Hepatic stellate cell (primary cell): ENCODE measurements around the gene LONP1.
"Not testable (repeated sequence)": the region's sequence is repeated elsewhere in the genome, so short reads cannot be mapped to it uniquely, and the experiment has no call there.

Experiments
- DNase-seq: peaks from one replicate; pipeline ENCODE4 v3.0.0; 2011; ENCODE audit warnings: low spot score

LONP1 gene

GRCh38 chr19:5719961-5720790 is at the start of gene LONP1, which contains the start of gene CATSPERD:
Gene LONP1 (minus strand): TSS chr19:5720146. CDS start chr19:5720132, 14 bp downstream.
Gene CATSPERD (plus strand): TSS chr19:5720637. CDS start chr19:5720738, 101 bp downstream.
- DNase-seq = peak; percentile 99

- no peak for DNase-seq
These were observed 48.0 kb upstream of the LONP1 start for GRCh38 chr19:5767949-5768348.

- no peak for DNase-seq
These were observed 45.3 kb upstream of the LONP1 start for GRCh38 chr19:5765220-5765619.

GRCh38 chr19:5762608-5763217 is 42.8 kb upstream of the LONP1 start:
- no peak for DNase-seq

DNA sequence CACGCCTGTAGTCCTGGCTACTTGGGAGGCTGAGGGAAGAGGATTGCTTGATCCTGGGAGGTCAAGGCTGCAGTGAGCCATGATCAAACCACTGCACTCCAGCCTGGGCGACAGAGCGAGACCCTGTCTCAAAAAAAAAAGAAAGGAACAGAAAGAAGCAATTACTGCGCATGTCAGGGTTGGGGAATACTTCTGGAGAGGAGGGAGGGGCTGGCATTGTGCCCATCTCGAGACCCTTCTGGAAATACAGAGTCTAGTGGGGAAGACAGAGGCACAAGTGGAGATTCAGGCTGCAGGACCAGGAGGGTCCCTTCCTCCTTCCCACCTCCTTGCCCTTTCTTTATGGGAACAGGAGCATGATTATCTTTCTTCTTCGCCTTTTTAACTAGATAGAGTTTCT is 33.8 kb upstream of the LONP1 start:
- DNase-seq = no peak

DNA sequence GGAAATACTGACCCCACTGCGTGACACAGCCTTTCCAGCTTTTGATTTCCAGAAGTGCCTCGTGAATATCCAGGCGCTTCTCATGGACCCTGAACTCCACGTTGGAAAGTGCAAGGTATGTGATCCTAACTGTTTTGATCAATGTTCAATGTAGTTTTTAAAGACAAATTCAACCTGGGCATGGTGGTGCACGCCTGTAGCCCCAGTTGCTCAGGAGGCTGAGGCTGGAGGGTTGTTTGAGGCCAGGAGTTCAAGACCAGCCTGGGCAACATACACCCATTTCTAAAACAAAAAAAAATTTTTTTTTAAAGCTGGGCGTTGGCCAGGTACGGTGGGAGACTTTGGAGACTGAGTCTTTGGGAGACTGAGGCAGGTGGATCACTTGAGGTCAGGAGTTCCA is 31.8 kb upstream of the LONP1 start:
- DNase-seq = no peak

DNA sequence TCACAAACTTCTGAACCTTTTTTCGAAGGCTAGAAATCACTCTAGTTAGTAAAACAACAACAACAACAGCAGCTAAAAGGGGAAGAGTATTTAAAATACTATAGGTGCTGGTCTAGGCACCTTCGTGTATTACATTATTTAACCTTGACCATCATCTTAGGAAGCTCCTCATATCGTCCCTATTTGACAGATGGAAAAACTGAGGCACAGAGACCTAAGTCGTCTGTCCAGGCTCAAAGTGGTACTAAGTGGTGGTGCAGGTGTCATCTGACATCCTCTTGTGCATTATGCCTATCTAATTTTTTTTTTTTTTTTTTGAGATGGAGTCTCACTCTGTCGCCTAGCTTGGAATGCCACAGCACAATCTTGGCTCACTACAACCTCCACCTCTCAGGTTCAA is 29.6 kb upstream of the LONP1 start:
- DNase-seq = no peak

- not testable (repeated sequence) for DNase-seq
These were observed 29.0 kb upstream of the LONP1 start for GRCh38 chr19:5748920-5749319.

GRCh38 chr19:5744999-5745398 is 25.1 kb upstream of the LONP1 start:
- not testable (repeated sequence) for DNase-seq

DNA sequence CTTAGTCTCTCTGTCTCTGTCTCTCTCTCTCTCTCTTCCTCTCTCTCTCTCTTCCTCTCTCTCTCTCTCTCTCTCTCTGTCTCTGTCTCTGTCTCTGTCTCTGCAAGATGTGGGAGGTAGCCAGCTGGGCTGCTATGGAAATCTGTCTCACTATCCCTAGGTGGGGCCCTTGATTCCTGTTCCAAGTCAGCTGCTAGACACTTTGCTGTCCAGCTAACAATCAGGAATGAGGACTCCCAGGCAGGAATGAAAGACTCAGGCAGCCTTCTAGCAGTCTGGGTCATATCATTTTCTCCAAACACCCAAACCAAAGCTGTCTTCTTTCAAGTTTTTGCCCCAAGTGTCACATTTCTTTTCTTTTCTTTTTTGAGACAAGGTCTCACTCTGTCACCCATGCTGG is 23.7 kb upstream of the LONP1 start:
- no peak for DNase-seq

GRCh38 chr19:5742051-5742450 is 22.1 kb upstream of the LONP1 start:
- no peak for DNase-seq

- no peak for DNase-seq
These were observed 18.5 kb upstream of the LONP1 start for GRCh38 chr19:5738423-5738822.

DNA sequence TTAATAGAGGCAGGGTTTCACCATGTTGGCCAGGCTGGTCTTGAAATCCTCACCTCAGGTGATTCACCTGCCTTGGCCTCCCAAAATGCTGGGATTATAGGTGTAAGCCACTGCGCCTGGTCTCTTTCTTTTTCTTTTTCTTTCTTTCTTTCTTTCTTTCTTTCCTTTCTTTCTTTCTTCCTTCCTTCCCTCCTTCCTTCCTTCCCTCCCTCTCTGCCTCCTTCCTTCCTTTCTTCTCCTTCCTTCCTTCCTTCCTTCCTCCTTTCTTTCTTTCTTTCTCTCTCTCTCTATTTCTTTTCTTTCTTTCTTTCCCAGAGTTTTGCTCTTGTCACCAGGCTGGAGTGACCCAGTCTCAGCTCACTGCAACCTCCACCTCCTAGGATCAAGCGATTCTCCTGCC is 13.2 kb upstream of the LONP1 start:
- DNase-seq = not testable (repeated sequence)

GRCh38 chr19:5727453-5728050 is 7.6 kb upstream of the LONP1 start:
- no peak for DNase-seq

DNA sequence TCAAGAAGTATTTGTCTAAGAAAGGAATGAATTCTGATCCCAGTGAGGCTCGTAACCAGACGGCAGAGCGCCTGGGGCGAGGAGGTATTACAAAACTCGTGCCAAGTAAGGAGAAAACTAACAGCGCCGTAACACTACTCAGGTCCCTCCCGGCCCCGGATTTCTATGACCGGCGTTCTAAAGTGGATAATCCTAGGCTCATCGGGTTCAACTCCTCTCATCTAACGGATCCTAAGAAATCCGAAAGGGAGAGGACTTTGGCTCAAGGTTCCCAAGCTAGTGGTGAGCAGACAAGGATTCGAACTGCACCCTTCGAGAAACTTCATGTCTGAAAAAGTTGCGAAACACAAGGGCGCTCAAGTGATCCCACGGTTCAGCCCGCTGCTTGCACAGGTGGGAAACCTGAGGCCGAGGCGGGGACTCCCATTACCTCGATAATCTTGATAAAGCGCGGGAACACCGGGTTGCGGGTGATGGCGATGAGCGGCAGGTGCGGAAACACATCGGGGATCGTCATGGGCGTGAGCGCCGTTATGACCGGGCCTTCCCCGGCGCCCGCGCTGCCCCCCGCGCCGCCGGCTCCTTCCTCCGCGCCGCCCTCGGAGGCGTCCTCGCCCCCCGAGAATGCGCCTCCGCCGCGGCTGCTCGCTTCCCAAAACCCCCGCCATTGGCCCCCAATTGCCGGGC is 529 bp downstream of the LONP1 start:
- no peak for DNase-seq

DNA sequence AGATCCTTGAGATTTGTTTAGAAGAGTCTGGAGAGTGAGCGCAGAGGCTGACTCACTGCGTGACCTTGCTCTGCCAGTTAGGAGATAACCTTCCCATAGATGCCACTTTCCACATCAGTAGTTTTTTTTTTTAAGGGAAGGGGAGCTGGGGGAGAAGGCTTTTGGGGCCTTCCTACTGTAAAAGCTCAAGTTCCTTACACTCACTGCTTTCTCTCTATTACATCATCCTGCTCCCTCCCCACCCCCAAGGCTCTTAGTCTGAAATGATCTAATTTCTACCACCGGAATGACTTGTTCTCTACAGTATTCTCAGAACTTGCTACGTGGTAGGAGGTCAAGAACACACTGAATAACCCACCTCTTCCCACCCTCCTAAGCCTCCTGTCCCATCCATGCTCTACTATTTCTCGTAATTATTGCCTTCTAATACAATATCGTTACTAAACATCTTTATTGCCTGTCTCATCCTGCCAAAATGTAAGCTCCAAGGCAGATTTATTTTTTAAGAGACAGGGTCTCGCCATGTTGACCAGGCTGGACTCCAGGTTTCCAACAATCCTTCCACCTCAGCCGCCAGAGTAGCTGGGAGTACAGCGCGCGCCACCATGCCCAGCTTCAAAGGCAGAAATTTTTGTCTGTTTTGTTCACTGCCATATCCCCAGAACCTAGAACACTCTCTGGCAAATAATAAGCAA is 1.2 kb downstream of the LONP1 start:
- peak; percentile 76 for DNase-seq

GRCh38 chr19:5718037-5718578 is 1.8 kb downstream of the LONP1 start:
- no peak for DNase-seq

DNA sequence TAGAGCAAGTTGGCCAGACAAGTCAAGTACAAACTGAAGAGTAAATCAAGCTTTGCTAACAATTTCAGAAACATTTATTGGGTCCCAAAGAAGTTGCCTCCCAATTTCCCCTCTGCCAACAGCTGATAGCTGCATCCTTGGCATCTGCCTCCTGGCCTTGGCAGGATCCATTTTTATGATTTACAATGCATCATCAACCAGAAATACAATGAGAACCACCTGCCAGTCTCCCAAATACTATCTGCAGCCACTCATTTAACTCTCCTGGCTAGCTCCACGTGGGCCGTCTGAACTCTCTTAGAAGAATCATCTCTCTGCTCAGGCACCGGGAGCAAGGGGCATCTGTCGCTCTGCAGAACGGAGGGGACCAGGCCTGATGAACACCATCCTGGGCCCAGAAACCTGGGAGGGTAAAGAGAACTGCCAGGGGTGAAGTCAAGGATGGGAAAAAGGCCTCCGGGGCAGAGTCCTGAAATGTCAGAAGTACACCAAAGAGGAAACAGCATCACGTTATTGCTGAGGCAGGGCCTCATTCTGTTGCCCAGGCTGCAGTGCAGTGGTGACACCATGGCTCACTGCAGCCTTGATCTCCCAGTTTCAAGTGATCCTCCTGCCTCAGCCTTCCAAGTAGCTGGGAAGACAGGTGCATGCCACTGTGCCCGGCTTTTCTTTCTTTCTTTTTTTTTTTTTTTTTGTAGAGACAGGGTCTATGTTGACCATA is 2.6 kb downstream of the LONP1 start:
- DNase-seq = no peak

DNA sequence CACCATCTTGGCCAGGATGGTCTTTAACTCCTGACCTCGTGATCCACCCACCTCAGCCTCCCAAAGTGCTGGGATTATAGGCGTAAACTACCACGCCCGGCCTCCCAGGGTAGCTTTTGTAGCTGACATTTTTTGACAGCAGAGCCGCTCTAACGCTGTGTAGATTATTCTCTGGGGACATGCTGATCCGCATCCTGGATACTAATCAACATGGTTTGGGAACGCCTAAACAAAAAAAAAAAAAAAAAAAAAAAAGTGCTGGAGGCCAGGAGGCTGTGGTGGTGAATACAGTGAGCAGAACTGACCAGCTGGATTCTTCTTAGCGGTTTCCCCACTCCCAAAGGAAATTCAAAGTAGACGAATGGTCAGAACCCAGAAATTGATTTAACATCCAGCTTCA is 5.1 kb downstream of the LONP1 start:
- no peak for DNase-seq

- no peak for DNase-seq
These were observed 6.7 kb downstream of the LONP1 start for GRCh38 chr19:5713228-5713627.

- DNase-seq = no peak
These were observed 8.2 kb downstream of the LONP1 start for GRCh38 chr19:5711713-5712161.
